Measurements from ENCODE around the gene PDCD4. TPM values are rescaled to one million over a fixed set of nuclear protein-coding genes. Genes with fewer than 3 reads are reported as not detected.
A peak's percentile ranks its signal among the peaks of the same experiment; 100 is the strongest.

Gene PDCD4
- total and polyA plus RNA-seq, 2 of the 13 experiments (the other 11 are each of a cell fraction or from before 2014, with no cell fraction given) = 22.8 to 56.2 TPM

DNA sequence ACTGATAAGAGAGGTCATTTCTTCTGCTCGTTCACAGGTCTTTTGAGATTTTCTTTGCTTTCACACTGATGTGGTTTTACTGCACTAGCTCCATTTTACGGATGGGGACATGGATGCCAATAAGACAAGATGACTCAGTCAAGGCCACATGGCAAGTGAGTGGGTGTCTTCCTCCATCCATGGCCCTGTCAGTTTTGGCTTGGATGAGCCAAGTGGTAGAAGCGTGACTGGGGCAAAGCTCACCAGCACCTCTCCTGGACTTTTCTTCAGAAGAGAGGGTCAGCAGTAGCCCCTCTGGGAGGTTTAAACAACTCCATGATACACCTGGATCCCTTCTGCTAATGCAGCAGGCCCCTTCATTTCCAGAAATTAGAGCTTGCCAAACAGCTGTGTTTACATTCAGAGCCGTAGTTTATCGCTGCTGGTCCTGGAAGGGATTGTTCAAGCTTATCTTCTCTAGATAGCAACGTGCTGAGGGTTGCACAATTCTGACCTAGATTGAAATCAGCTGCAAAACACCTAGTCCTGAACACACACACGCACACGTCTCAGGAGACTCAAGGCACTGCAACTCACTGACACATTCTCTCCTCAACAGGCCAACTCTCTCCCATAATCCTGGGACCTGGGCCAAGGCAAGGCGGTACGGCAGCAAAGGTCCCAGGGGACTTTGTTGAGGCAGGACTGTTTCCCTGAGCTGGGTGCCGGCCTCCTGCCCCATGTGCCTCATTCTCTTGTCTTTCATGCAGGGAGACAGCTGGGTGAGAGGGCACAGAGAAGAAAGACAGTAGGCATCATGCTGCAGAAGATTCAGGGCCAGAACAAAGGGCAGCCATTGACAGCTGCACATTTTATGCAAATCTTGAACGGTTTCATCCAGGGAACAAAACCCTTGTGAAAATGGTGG lies 14.2 kb upstream of the PDCD4 start (continued):
- no peak for TF ChIP-seq RBAK (CRISPR knock-in tag; IDR thresholded peaks at IDR 0.05)
- TF ChIP-seq MXD4 (CRISPR knock-in tag; IDR thresholded peaks at IDR 0.05) = no peak; the same call in 1 of the 2 replicates
- peak; percentile 63 for TF ChIP-seq HOXA3 (CRISPR knock-in tag; IDR thresholded peaks at IDR 0.05)
- peak; percentile 66; the same call in 1 of the 2 replicates for TF ChIP-seq SIX4 (CRISPR knock-in tag; IDR thresholded peaks at IDR 0.05)
- TF ChIP-seq, protein P1, sequence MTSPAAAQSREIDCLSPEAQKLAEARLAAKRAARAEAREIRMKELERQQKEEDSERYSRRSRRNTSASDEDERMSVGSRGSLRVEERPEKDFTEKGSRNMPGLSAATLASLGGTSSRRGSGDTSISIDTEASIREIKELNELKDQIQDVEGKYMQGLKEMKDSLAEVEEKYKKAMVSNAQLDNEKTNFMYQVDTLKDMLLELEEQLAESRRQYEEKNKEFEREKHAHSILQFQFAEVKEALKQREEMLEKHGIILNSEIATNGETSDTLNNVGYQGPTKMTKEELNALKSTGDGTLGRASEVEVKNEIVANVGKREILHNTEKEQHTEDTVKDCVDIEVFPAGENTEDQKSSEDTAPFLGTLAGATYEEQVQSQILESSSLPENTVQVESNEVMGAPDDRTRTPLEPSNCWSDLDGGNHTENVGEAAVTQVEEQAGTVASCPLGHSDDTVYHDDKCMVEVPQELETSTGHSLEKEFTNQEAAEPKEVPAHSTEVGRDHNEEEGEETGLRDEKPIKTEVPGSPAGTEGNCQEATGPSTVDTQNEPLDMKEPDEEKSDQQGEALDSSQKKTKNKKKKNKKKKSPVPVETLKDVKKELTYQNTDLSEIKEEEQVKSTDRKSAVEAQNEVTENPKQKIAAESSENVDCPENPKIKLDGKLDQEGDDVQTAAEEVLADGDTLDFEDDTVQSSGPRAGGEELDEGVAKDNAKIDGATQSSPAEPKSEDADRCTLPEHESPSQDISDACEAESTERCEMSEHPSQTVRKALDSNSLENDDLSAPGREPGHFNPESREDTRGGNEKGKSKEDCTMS (CRISPR knock-in tag; conservative IDR thresholded peaks at IDR 0.05) = no peak
- no peak for TF ChIP-seq SNRNP70 (IDR thresholded peaks at IDR 0.05; ENCODE audit: low read depth, low read length)
- TF ChIP-seq ZNF883 (CRISPR knock-in tag; IDR thresholded peaks at IDR 0.05; ENCODE audit: not compliant biosample characterization) = no peak
- TF ChIP-seq RAD51 (IDR thresholded peaks at IDR 0.05; ENCODE audit: borderline replicate concordance) = no peak
- no peak for TF ChIP-seq ZSCAN31 (CRISPR knock-in tag; IDR thresholded peaks at IDR 0.05; ENCODE audit: low read depth)
- no peak for TF ChIP-seq SETDB1 (CRISPR knock-in tag; IDR thresholded peaks at IDR 0.05; ENCODE audit: borderline replicate concordance)
- TF ChIP-seq FOXA3 (CRISPR knock-in tag; IDR thresholded peaks at IDR 0.05) = peak; percentile 93
- no peak for TF ChIP-seq U2AF1 (optimal IDR thresholded peaks at IDR 0.05; ENCODE audit: low read depth, low read length)
- TF ChIP-seq TOPORS (CRISPR knock-in tag; IDR thresholded peaks at IDR 0.05) = 0 out of 2 replicates have a peak, but pooled peaks have one; percentile 52
- no peak for TF ChIP-seq MTA1 (CRISPR knock-in tag; IDR thresholded peaks at IDR 0.05; ENCODE audit: borderline replicate concordance)
- TF ChIP-seq TCF7L2 (IDR thresholded peaks at IDR 0.05; ENCODE audit: low read depth, low read length) = no peak
- no peak for TF ChIP-seq ETV6 (CRISPR knock-in tag; conservative IDR thresholded peaks at IDR 0.05)
- TF ChIP-seq, protein P2, sequence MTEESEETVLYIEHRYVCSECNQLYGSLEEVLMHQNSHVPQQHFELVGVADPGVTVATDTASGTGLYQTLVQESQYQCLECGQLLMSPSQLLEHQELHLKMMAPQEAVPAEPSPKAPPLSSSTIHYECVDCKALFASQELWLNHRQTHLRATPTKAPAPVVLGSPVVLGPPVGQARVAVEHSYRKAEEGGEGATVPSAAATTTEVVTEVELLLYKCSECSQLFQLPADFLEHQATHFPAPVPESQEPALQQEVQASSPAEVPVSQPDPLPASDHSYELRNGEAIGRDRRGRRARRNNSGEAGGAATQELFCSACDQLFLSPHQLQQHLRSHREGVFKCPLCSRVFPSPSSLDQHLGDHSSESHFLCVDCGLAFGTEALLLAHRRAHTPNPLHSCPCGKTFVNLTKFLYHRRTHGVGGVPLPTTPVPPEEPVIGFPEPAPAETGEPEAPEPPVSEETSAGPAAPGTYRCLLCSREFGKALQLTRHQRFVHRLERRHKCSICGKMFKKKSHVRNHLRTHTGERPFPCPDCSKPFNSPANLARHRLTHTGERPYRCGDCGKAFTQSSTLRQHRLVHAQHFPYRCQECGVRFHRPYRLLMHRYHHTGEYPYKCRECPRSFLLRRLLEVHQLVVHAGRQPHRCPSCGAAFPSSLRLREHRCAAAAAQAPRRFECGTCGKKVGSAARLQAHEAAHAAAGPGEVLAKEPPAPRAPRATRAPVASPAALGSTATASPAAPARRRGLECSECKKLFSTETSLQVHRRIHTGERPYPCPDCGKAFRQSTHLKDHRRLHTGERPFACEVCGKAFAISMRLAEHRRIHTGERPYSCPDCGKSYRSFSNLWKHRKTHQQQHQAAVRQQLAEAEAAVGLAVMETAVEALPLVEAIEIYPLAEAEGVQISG (CRISPR knock-in tag; IDR thresholded peaks at IDR 0.05) = peak; percentile 58
- TF ChIP-seq SRSF4 (IDR thresholded peaks at IDR 0.05; ENCODE audit: low read depth, low read length, poor library complexity, severe bottlenecking) = no peak
- TF ChIP-seq NFE2L2 (IDR thresholded peaks at IDR 0.05; ENCODE audit: low read length) = no peak
- no peak for TF ChIP-seq STAG1 (CRISPR knock-in tag; IDR thresholded peaks at IDR 0.05)
- TF ChIP-seq, protein P3, sequence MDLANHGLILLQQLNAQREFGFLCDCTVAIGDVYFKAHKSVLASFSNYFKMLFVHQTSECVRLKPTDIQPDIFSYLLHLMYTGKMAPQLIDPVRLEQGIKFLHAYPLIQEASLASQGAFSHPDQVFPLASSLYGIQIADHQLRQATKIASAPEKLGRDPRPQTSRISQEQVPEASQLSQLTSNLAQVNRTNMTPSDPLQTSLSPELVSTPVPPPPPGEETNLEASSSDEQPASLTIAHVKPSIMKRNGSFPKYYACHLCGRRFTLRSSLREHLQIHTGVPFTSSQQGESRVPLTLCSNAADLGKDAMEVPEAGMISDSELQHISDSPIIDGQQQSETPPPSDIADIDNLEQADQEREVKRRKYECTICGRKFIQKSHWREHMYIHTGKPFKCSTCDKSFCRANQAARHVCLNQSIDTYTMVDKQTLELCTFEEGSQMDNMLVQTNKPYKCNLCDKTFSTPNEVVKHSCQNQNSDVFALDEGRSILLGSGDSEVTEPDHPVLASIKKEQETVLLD (CRISPR knock-in tag; IDR thresholded peaks at IDR 0.05; ENCODE audit: low read depth) = no peak
- TF ChIP-seq FOXM1 (CRISPR knock-in tag; IDR thresholded peaks at IDR 0.05) = no peak
- TF ChIP-seq SOX5 (CRISPR knock-in tag; IDR thresholded peaks at IDR 0.05; ENCODE audit: borderline replicate concordance) = peak; percentile 80
- peak; percentile 37; the same call in 1 of the 2 replicates for TF ChIP-seq MYC (CRISPR knock-in tag; IDR thresholded peaks at IDR 0.05; ENCODE audit: borderline replicate concordance)
- TF ChIP-seq CHD2 (IDR thresholded peaks at IDR 0.05; ENCODE audit: low read depth, low read length) = no peak
